RPMI7951 (cell line): Measurements from ENCODE around the gene ZDHHC17. TPM values are rescaled to one million over a fixed set of nuclear protein-coding genes. Genes with fewer than 3 reads are reported as not detected.
"Not testable (repeated sequence)": the region's sequence is repeated elsewhere in the genome, so short reads cannot be mapped to it uniquely, and the experiment has no call there.

ENCODE experiments used
- DNase-seq: peaks from one replicate; pipeline ENCODE4 v3.0.0-alpha.2; 2012; ENCODE audit warnings: low read depth
- total RNA-seq: library from RNA; depleted of rRNA; stranded (reverse); fragments of >200 nt; shearing (Covaris generic); gene quantifications from 2 replicates; pipeline ENCODE4 v1.2.3, GENCODE V29; 2014; rRNA removed

Gene ZDHHC17, protein sequence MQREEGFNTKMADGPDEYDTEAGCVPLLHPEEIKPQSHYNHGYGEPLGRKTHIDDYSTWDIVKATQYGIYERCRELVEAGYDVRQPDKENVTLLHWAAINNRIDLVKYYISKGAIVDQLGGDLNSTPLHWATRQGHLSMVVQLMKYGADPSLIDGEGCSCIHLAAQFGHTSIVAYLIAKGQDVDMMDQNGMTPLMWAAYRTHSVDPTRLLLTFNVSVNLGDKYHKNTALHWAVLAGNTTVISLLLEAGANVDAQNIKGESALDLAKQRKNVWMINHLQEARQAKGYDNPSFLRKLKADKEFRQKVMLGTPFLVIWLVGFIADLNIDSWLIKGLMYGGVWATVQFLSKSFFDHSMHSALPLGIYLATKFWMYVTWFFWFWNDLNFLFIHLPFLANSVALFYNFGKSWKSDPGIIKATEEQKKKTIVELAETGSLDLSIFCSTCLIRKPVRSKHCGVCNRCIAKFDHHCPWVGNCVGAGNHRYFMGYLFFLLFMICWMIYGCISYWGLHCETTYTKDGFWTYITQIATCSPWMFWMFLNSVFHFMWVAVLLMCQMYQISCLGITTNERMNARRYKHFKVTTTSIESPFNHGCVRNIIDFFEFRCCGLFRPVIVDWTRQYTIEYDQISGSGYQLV
- total RNA-seq, result 20.6 and 25.0 TPM in 2 replicates

DNA sequence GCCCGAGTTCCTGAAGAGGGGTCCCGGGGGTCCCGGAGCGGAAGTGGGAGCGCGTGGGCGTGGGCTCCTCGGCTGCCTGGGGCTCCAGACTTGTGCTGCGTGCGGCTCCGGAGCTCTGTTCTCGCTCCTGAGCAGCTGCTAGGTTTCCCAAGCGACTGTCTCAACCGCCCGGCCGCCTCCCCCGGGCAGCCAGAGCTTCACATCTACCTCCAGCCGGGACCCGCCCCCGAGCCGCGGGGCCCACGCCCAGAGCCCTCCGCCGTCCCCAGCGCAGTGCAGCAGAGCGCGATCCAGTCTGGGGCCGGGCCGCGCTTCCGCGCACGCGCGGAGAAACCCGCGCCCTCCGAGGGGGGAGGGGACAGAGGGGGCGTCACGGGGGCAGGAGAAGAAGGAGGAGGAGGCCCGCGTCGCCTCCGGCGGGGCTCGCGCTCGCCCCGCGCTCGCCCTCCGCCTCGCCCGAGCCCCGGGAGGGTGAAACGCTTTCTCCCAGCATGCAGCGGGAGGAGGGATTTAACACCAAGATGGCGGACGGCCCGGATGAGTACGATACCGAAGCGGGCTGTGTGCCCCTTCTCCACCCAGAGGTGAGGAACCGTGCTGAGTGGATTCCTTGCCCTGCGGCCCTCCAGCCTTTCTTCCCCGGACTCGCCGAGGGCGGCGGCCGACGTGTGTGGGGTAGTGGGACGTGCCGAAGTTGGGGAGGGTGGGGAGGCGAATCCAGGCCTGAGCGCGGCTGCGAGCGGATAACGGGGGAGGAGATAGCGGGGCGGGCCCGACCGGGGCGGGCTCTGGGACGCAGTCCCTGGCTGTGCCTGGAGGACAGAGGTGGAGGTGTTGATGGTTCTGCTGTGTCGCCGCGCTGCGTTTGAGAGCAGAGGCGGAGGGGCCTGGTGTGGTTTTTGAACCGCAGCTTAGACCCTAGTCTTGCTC lies at the start of gene ZDHHC17:
Gene ZDHHC17, plus strand, starts transcription at position 370 of the 930 bp plus-strand sequence. Its CDS starts 122 bp downstream, at position 492.
- peak; percentile 90 for DNase-seq

DNA sequence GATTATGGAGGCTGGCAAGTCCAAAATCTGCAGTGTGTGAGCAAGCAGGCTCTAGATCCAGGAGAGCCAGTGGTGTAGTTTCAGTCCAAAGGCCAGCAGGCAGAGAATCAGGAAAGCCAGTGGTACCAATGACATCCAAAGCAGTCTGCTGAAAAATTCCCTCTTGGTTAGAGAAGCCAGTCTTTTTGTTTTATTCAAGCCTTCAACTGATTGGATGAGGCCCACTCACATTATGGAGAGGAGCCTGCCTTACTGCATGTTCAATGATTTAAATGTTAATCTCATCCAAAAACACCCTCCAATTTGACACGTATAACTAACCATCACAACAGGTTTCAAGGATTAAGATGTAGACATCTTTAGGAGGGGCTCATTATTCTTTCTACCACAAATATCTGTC lies 49.5 kb upstream of the ZDHHC17 start:
- no peak for DNase-seq

DNA sequence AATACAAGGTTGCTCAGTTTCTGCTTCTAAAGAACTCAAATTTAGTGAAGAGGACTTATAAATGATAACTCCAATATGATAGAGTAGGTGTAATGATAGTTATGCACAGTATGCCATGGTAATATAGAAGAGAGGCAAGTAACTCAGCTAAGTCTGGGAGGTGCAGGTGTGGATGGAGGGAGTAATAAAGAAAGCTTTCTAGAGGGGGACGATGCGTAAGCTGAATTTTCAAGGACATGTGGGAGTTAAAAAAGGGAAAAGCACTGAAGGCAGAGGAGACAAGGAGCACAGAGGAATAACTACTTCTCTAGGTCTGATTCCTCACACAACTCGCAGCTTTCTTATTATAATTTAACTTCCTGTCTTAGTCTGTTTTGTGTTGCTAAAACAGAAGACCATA lies 49.1 kb upstream of the ZDHHC17 start:
- DNase-seq, result no peak

DNA sequence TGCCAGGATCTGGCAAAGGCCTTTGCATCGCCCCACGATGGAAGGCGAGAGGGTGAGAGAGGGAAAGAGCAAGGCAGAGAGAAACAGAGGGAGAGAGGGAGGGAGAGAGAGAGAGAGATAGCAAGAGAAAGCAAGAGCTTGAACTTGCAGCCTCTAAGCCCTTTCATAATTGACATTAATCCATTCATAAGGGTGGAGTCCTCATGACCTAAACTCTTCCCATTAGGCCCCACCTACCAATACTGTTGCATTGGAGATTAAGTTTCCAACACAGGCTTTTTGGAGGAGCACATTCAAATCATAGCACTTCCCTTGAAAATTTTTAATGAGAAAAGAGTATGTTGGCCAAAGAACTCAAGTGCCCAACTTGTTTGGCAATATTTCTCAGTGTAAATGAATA lies 48.6 kb upstream of the ZDHHC17 start:
- DNase-seq, result no peak

DNA sequence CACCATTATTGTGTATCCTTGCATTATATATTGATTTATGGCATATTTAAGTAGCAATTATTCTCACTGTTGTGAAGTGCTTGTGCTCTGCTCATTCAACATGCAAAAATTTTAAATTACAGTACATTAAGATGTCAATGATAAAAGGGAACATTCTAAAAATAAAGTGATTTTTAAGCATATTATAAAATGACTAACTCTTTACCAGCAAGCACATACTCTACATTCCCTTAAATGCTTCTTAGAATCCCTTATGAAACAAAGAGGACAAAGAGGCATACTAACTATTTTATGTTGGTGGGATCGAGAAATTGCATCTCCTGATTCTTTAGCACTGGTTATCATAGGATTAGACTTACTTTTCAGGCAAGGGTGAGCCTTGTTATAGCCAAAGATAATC lies 46.6 kb upstream of the ZDHHC17 start:
- DNase-seq, result no peak

DNA sequence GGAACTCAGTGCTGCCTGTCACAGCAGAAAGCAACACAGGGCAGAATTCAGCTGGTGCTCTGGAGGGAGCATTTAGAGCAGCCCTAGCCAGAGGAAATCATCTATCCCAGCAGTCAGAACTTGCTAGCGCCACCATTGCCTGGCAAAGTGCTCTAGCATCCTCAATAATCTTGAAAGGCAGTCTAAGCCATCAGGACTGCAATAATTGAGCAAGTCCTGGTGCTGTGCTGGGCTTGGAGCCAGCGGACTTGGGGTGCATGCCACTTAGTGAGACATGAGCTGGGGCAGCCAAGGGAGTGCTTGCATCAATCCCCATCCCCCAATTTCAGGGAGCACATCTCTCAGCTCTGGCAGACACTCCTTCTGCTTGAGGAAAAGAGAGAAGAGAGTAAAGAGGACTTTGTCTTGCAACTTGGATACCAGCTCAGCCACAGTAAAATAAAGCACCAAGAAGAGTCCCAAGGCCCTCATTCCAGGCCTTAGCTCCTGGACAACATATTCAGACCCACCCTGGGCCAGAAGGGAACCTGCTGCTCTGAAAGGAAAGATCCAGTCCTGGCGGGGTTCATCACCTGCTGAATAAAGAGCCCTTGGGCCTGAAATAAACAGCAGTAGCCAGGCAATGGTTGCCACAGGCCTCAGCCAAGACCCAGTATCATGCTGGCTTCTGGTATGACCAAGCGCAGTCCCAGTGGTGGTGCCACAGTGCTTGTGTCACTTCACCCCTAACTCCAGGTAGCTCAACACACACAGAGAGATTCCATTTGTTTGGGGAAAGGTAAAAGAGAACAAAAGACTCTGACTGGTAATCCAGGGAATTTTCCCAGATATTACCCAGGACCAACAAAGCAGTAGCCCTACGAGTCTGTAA lies 44.5 kb upstream of the ZDHHC17 start:
- DNase-seq, result no peak

DNA sequence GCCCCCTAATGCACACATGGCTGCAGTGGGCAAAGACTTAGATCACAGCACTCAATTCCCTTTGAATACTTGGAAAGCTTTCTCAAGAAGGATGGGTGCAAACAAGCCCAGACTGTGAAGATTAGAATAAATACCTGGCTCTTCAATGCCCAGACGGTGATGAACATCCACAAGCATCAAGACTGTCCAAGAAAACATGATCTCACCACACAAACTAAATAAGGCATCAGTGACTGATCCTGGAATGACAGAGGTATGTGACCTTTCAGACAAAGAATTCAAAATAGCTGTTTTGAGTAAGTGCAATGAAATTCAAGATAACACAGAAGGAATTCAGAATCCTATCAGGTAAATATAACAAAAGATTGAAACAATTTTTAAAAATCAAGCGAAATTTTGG lies 43.8 kb upstream of the ZDHHC17 start:
- DNase-seq, result peak; percentile 14

DNA sequence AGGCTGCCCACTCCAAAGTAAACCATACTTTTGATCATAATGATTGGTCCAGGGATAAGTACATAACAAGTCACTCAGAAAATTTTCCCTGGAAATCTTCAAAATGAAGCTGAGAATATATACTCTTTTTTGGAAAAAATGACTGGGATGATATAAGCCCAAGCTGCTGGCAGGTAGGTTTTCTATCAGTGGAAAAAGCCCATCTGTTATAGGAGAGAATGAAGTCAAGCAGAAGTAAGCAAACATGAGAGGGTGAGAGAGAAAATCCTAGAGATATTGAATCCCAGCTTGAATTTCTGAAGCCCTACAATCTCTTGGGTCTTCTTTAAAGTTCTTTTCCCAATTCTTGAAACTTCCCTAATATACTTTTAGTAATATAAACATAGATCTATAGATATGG lies 37.3 kb upstream of the ZDHHC17 start:
- no peak for DNase-seq

DNA sequence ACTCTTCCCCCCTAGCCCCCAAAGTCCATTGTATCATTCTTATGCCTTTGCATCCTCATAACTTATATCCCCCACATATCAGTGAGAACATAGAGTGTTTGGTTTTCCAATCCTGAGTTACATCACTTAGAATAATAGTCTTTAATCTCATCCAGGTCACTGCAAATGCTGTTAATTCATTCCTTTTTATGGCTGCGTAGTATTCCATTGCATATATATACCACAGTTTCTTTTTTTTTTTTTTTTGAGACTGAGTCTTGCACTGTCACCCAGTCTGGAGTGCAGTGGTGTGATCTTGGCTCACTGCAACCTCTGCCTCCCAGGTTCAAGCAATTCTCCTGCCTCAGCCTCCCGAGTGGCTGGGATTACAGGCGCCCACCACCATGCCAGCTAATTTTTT lies 31.7 kb upstream of the ZDHHC17 start:
- not testable (repeated sequence) for DNase-seq

DNA sequence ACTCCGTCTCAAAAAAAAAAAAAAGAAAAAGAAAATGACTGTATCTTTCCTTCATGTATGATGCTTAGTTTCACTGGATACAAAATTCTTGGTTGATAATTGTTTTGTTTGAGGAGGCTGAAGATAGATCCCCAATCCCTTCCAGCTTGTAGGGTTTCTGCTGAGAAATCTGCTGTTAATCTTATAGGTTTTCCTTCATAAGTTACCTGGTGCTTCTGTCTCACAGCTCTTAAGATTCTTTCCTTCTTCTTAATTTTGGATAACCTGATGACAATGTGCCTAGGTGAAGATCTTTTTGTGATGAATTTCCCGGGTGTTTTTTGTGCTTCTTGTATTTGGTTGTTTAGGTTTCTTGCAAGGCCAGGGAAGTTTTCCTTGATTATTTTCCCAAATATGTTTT lies 26.2 kb upstream of the ZDHHC17 start:
- not testable (repeated sequence) for DNase-seq

DNA sequence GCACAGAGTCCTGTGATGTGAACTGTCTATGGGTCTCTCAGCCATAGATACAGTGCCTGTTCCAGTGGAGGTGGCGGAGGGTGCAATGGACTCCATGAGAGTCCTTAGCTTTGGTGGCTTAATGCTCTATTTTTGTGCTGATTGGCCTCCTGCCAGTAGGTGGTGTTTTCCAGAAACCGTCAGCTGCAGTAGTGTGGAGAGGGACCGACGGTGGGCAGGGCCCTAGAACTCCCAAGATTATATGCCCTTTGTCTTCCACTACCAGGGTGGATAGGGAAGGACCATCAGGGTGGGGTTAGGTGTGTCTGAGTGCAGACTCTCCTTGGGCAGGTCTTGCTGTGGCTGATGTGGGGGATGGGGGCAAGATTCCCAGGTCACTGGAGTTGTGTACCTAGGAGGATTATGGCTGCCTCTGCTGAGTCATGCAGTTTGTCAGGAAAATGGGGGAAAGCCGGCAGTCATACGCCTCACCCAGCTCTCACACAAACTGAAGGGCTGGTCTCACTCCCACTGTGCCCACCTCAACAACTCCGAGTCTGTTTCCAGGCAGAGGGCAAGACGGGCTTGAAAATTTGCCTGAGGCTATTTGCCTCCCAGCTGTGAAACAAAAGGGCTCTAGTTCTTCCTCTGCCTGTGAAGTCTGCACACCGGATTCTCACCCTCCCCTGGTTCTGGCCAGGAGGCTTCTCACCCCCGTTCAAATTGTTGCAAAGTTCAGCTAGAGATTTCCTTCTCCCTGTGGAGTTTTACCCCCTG lies 24.9 kb upstream of the ZDHHC17 start:
- DNase-seq, result no peak

DNA sequence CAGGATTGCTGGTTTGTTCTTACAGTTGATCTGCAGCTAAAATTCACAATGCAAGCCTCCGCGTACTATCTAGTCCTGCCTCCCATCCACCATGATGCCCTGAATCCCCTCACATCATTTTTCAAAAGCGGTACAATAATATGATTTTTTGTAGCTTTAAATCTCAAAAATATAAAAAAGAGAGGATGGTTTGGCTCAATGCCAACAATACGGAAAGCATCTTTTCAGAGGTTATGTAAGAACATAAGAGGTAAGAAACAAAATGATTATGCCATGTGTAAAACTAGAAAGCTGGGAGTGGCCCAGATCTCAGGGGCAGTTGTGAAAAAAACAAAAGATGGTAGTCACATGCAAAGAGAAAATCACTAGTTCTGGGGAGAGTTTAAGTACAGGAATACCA lies 24.0 kb upstream of the ZDHHC17 start:
- no peak for DNase-seq

DNA sequence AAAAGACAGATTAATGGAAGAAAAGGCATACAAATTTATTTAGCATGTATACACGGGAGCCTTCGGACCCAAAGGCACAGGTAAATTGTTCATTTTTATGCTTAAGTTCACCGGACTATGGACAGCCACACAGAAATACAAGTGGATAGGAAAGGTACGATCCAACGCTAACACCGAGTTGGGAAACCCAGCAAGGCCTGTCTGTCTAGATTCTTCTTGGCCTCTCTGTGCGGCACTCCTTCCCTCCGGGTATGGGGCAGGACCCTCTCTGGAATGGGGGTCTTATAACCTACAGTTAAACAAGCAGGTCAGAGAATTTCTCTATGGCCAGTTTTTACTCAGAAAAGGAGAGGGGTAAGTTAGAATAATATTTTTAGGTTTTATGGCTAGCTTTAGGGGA lies 23.4 kb upstream of the ZDHHC17 start:
- no peak for DNase-seq

DNA sequence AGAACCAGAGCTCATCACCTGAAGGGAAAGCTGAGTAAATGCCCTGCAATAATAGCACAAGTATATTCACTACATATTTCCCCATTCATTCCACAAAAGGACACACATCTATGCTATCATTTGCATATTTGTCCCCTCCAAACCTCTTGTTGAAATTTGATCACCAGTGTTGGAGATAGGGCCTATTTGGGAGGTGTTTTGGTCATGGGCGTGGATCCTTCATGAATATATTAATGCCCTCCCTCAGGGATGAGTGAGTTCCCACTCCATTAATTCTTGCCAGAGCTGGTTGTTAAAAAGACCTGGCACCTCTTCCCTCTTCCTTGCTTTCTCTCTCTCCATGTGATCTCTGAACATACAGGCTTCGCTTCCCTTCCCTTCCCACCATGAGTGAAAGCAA lies 18.6 kb upstream of the ZDHHC17 start:
- DNase-seq, result no peak

DNA sequence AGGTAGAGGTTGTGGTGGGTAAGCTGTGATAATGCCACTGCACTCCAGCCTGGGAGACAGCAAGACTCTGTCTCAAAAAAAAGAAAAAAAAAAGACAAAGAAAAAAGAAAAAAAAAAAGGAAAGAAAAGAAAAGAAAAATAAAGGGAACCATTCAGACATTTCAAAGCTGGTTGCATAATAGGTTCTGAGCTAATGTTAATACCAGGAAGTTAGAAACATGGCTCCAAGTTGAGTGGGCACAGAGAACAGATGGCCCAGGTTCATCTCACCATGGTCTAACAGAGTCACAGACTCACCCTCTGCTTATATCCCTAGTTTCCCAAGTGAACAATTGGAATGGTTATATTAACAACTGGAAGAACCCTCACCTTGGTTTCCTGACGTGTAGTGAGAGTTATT lies 17.4 kb upstream of the ZDHHC17 start:
- no peak for DNase-seq

DNA sequence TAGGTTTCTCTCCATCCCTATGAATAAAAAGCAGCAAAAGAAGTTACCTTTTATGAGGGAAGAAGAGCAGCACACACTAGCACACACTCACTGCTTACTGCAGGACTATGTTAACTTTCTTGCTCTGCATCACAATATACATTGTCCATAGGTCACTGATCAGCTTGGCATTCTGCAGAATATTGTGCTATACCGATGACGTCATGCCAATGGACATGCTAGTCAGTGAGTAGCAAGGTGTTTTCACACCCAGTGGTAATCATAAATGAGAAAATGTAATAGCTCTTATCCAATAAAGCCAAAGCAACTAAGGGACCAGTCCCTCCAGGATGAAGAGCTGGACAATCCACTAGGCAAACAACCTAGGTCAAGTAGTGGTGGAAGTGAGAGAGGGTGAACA lies 16.7 kb upstream of the ZDHHC17 start:
- DNase-seq, result no peak

DNA sequence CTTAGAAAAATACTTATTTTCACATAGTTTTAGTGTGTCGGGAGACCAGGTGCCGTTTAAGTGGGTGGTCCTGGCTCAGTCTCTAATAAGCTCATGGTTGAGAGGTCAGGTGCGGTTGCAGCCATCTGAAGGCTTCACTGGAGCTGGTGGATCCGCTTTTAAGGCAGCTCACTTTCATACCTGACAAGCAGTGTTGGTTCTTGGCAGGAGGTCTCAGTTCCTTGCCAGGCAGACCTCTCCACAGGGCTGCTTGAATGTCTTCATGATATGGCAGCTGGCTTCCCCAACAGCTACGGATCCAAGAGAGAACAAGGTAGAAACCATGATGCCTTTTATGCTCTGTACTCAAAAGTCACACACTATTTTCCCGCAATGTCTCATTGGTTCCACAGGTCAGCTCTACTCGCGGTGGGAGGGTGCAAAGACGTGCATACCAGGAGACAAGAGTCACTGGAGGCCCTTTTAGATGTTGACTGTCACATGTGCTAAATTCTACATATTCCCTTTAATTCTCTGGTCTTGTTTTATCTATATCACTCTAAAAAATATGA lies 8.0 kb upstream of the ZDHHC17 start:
- no peak for DNase-seq

DNA sequence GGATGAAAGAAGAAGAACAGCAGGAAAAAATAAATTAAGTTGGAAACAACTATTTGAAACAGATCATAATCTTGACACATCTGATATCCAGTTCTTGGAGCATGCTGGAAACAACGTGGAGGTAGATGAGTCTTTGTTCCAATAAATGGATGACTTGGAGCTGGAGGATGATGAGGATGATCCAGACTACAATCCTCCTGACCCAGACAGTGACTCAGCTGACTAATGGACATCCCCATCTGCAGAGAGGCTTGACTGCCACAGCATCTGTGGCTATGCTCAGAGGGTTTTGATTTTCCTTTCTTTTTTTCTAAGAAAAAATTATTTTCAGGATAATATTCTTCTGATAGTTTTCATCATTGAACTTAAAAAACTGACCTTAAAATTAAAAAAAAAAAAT lies 6.2 kb upstream of the ZDHHC17 start:
- DNase-seq, result peak; percentile 18

DNA sequence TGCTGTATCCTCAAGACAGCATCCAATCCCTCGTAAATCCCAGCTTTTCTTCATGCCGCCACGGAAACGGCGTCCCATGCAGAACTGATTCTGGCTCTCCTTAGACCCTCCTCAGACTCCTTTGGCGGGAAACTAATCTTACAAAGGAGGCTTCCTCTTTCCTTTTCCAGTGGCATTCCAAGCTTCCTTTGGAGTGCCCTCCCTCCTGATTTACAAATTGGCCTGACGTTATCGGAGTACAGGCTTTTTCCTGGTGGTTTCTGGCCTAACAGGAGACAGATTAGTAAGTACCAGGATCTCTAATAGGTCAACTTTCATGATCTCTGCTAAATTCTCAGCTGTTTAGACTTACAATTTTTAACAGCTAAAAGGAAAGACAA lies 1.3 kb upstream of the ZDHHC17 start:
- DNase-seq, result no peak

DNA sequence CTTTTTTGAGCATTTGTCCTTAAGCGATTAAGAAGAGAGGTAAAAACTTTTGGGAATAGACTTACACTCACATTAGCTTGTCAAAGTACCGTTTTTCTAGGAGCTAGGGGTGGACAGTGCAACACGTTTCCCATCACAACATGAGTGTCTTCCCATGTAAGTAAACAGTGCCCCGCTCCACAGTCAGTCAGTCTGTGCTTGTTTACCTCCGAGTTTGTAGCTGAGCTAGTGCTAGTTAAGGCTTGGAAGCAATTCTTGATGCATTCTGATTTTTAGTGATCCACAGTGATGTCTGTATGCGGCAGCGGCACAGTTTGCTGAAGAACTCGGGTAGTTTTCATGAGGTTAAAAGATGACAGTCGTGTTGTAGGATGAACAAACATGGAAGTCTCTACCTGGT lies 941 bp downstream of the ZDHHC17 start:
- no peak for DNase-seq
